SKM-1 (cell line): ENCODE results near the gene ANO10.
"Not testable (repeated sequence)": the region's sequence is repeated elsewhere in the genome, so short reads cannot be mapped to it uniquely, and the experiment has no call there.

ENCODE experiments used
- DNase-seq: peaks from one replicate; lab custom pipeline; 2025; ENCODE audit not compliant: unreplicated experiment; lab: John Stamatoyannopoulos, UW

Gene ANO10

DNA sequence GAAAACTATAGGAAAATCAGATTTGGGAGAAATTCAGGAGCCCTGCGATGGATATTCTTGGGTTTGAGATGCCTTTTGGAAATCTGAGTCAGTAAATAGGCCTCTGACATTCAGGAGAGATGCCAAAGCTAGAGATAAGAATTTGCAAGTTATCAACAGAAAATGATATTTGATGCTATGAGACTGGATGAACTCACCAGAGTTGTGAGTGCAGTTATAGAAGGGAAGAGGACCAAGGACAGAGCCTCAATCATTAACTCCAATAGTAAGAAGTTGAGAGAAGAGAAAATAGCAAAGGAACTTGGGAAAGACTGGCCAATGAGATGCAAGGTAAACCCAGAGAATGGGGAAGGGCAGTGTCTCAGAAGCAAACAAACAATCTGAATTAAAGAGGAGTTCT is 7.9 kb upstream of the ANO10 start:
- no peak for DNase-seq

DNA sequence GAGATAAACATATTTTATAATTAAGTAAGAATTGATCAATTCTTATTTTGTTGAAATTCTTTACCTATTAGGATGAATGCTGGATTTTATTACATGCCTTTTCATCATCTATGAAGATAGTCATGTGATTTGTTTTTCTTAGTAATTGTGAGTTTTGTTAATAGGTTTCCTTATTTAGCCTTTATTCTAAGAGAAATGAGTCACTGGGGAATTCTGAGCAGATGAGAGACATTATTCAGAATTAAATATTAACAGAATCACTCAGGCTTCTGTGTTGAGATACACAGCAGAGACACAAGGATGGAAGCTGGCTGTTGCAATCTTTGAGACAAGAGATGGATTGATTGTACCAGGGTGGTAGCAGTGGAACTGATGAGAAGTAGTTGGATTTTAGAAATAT is 7.4 kb upstream of the ANO10 start:
- no peak for DNase-seq

DNA sequence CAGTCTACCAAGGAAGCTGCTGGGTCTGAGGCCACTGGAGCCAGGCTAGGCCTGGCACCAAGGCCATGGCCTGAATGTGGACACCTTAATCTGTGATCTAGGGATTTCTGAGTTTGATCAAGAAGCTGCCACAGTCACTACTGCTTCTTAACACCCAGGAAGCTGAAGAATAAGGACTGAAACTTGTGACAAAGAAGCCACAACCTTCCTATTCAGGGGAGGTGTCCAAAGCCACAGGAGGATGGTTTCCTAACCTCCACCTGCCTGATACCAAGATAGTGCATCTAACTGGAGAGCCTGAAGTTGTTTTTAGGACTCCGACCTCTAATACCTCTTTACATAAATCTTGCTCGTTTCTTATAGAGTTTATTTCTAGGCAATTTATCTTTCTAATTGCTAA is 5.5 kb upstream of the ANO10 start:
- no peak for DNase-seq

DNA sequence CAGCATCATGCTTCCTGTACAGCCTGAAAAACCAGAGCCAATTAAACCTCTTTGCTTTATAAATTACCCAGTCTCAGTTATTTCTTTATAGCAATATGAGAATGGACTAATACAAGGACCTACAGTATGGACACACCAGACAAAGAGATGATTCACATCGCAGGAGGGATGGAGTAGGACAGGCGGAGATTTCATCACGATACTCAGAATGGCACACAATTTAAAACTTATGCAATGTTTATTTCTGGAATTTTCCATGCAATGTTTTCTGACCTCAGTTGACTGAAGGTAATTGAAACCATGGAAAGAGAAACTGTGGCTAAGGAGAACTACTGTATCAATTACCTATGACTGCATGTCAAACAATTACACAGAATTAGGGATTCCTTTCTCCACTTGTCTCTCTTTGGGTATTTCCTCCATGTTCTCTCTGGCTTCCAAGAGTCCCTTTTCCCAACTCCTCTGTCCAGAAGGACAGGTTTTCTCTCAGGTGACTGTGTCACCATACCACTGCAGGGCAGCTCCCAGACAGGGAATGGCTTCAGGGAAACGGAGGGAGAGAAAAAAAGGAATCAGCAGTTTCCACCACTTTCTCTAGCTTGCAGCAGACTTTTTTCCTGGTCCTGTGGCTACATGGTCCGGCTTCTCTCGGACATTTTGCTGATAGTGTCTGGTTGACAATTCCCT is 3.0 kb upstream of the ANO10 start:
- no peak for DNase-seq

DNA sequence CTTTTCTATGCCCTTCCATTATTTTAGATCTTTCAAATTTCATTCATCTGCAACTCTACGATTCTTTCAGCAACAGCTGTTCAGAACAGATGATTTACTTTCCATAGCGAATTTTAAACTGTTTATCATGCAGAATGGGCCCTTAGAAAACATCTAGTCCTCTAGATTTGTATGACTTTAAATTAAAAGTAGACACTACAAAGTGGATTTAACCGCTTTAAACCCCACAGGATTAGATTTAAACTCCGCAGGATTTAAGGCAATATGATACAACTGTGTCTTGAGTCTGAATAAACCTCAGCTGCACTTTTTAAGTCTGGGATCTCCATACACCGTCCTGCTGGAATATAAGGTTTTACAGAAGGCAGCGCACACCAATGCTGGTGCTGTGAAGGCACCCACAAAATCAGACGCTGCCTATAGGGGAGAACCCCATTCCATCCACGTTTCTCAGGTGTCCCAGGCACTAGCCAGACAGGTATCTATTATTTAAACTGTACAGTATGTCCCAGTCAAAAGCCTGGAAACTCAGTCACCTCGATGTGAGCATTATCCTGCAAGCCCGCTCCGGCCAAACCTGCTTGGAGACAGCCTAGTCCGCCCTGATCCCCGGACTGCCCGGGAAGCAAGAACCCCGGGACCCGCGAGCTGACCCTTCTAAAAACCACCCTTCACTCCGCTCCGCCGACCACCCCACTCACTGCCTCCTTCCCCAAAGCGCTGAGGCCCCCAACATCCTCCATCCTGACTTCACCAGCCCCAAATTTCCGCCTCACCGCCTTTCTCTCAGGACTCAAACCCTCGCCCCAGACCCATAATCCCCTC is 768 bp downstream of the ANO10 start:
- DNase-seq, result no peak

DNA sequence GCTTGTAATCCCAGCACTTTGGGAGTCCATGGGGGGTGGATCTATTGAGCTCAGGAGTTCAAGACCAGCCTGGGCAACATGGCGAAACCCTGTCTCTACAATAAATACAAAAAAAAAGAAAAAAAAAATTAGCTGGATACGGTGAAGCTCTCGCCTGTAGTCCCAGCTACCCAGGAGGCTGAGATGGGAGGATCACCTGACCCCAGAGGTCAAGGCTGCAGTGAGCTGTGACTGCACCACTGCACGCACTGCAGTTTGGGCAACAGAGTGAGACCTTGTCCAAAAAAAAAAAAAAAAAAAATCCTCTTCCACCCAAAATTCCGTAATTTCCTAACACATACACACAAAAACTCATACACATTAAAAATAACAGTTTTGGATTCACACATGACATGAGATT is 2.2 kb downstream of the ANO10 start:
- no peak for DNase-seq

DNA sequence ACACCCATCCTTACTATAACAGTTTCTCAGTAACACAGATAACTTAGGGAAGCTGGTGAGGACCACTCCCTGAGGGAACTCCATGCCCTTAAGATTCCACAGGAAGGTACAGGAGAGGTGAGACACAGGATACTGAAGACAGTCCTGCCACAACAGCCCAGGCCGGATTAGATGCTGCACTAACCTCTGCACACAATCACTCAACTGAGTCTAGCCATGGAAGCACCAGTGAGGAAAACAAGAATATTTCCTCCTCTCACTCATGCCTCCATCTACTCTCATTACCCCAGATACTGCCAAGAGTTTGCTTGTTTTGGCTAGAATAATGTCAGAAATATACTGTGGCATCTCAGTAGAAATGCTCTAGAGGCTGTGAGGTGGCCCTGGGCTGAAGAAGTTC is 3.7 kb downstream of the ANO10 start:
- DNase-seq, result no peak

DNA sequence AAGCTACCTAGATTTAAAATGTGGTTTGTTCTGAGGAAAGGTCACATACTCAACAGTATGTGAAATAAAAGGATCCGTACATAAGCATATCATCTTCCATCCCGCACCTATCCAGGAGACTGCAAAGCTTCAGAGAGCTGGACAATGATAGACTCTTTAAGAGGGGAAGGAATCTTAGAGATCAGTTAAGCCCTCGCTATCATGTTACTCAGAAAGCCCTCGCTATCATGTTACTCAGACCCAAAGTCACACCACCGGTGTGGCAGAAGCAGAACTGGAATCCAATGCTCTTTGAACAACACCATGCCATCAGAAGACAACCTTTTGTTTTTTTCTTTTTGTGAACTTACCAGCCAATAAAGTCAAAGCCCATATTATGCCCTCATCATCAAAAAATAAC is 5.8 kb downstream of the ANO10 start:
- DNase-seq, result no peak

DNA sequence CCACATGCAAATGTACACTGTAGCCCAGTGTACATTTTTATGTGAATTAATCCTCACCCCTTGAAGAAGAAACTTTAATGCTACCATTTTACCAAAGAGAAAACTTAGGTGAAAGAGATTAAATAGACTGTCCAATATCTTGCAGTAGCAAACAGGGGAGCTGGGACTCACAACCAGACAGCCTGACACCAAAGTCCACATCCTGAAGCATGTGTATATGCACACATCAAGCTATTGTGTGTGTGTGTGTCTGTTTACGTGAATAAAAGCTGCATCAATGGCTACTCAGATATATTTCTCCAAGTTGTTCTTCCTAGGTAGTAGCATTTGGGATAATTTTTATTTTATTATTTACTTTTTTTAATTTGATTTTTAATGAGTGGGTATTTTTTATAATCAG is 6.7 kb downstream of the ANO10 start:
- DNase-seq, result no peak

DNA sequence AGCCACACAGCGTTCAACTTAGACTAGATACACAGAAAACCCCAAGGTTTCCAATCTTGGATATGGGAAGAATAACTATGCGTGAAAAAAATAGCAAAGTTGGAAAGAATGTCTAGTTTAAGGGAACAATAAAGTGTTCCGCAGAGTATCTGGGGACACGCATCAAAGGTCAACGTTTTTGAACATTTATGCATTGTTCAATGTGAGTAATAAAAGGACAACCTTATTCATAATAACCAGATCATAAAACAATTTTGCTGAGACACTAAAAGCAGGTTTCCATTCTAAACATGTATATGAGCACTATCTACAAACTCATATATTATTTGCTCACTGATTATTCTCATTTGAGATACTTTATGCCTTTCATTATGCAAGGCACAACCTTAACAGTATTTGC is 7.8 kb downstream of the ANO10 start:
- no peak for DNase-seq

DNA sequence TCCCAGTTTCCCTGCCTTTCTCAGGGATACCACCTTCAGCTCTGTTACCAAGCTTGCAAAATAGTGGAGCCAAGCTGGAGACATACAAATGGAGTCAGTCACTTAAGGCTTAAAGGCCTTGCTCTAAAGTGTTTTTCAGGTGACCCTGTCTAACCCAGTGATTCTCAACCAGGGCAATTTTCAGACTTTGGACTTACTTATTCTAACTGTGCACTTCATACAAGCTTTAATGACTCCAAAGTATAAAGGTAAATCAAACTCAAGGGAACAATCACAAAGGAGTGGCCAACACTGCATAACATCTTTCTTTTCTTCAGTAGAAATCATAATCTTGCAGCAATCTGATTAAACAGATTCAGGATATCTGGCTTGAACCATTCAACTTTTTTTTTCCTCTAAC is 9.4 kb downstream of the ANO10 start:
- no peak for DNase-seq

DNA sequence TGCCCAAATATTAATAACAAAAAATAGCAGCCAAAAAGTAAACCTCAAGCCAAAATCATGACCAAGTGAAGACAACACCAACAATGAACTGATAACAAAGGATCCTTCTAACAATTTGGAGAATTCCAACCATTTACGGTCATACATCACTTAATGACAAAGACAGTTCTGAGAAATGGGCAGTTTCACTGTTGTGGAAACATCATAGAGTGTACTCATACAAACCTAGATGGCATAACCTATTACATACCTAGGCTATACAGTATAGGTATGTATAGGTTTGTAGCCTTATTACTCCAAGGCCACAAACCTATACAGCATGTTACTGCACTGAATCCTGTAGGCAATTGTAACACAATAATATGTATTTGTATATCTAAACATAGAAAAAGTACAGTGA is 12.4 kb downstream of the ANO10 start:
- DNase-seq, result no peak

DNA sequence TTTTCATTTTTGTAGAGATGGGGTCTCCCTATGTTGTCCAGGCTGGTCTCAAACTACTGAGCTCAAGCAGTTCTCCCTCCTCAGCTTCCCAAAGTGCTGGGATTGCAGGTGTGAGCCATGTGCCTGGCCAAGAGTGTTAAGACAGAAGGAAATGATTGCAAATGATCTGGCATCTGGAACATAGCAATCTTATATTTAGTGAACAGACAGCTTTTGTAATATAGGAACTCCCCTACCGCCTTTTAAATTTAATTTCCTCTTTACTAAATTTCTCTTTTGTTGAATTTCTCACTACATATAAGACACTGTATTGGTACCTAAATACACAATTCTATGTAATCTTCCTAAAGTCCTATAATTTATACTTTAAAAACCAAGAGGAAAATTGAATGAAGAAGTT is 13.1 kb downstream of the ANO10 start:
- no peak for DNase-seq

DNA sequence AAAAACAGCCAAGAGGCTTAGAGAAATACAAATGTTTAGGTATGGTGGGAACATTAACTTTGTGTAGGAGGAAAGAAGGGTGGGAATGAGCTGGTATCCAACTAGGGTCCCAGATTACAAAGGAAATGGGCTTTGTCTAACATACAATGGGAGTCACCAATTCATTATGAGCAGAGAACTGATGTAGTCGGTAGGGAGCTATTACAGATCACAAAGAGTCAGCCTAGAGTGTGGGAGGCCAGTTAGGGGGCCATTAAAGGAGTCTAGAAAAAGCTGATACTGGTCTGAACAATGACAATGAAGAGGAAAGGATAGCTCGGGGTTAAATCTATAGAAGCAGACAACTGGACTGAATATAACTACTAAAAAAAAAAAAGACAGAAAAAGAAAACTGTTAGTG is 15.5 kb downstream of the ANO10 start:
- no peak for DNase-seq

DNA sequence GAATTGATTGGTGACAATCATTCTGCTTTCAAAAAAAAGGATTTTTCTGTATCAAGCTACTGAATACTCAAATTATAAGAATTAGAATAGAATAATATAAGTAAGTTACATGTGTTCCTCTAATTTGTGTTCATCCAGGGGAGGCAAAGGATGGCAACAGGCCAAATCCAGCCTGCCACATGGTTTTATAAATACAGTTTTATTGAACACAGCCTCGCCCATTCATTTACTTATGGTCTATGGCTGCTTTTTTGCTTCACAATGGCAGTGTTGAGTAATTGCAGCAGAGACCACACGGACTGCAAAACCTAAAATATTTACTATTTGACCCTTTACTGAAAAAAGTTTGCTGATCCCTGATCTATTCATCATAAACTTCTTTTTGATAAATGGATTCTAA is 21.9 kb downstream of the ANO10 start:
- DNase-seq, result not testable (repeated sequence)

DNA sequence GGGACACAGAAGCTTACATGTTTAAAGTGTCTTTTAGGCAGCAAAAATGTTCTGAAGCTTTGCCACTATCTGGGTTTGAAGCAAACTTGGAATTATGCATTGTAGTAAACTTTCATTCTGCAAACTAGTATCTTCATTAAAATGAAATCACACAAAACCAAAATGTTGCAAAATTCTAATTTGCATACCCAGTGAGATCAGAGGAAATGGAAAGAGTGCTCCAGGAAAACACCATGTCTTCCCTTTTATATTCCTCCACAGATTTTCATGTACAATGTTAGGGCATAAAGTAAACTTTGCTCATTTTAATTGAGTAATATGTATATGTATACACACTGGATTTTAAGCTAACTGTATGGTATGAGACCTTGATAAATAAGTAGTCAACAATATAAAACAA is 23.9 kb downstream of the ANO10 start:
- no peak for DNase-seq

DNA sequence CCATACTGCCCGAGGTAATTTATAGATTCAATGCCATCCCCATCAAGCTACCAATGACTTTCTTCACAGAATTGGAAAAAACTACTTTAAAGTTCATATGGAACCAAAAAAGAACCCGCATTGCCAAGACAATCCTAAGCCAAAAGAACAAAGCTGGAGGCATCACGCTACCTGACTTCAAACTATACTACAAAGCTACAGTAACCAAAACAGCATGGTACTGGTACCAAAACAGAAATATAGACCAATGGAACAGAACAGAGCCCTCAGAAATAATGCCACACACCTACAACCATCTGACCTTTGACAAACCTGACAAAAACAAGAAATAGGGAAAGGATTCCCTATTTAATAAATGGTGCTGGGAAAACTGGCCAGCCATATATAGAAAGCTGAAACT is 25.6 kb downstream of the ANO10 start:
- DNase-seq, result not testable (repeated sequence)

DNA sequence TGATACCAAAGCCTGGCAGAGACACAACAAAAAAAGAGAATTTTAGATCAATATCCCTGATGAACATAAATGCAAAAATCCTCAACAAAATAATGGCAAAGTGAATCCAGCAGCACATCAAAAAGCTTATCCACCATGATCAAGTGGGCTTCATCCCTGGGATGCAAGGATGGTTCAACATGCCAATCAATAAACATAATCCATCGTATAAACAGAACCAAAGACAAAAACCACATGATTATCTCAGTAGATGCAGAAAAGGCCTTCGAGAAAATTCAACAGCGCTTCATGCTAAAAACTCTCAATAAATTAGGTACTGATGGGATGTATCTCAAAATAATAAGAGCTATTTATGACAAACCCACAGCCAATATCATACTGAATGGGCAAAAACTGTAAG is 26.5 kb downstream of the ANO10 start:
- DNase-seq, result not testable (repeated sequence)

DNA sequence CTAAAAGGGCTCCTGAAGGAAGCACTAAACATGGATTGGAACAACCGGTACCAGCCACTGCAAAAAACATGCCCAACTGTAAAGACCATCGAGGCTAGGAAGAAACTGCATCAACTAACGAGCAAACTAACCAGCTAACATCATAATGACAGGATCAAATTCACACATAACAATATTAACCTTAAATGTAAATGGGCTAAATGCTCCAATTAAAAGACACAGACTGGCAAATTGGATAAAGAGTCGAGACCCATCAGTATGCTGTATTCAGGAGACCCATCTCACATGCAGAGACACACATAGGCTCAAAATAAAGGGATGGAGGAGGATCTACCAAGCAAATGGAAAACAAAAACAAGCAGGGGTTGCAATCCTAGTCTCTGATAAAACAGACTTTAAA is 28.2 kb downstream of the ANO10 start:
- not testable (repeated sequence) for DNase-seq

DNA sequence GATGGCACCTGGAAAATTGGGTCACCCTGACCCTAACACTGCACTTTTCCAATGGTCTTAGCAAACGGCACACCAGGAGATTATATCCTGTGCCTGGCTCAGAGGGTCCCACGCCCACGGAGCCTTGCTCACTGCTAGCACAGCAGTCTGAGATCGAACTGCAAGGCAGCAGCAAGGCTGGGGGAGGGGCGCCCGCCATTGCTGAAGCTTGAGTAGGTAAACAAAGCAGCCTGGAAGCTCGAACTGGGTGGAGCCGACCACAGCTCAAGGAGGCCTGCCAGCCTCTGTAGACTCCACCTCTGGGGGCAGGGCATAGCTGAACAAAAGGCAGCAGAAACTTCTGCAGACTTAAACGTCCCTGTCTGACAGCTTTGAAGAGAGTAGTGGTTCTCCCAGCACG is 29.9 kb downstream of the ANO10 start:
- not testable (repeated sequence) for DNase-seq

DNA sequence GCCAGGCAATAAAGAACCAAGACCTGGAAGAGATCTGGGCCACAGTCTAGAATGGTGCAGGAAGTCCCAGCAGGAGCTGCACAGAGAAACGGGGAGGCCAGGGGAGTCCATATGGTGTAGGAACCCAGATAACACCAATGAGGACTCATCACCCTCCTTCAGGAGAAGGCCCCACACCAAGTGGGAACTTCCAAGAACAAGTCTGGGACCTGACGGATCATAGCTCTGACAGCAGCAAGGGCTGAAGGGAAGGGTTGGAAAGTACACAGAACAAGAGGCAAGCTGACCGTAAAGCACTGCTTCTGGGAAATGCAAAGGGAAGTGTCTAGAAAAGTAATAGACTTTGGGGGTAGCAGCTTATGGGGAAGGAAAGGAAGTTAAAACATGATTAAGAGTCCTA is 34.5 kb downstream of the ANO10 start:
- no peak for DNase-seq

DNA sequence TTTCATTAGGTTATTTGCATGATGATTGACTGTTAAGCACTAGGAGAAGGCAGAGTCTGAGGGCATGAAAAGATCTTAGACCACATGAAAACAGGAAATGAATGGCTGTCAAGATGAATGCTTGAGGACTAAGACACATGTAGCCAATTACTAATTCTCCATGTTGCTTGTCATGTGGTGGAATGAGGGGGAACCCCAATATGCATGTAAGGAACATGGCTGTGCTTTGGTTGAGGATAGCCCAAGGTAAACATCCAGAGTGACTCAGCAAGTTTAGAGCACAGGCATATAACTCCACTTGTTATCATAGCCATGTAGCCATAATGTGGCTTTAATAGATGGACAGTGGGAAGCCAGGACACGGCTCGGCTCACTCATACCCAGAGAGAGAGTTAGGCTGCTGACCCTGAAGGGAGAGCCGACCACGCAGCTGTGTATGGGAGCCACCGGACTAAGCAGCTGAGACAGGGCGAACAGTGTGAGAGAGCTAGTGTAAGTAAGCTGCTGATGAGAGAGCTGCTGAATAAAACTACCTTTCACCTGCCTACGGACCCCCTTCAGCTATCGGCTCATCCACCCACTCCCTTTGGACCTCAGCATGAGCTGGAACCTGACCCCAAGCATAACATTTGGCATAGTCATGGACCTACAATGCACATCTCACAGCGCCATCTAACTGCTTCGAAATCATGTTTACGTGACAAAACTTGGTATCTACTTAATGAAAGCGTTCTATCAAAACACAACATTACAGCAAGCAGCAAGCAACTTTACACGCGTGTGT is 37.6 kb downstream of the ANO10 start:
- no peak for DNase-seq
